ENCODE data around the gene SCAANT1.
A peak's percentile ranks its signal among the peaks of the same experiment; 100 is the strongest.

The SCAANT1 gene

DNA sequence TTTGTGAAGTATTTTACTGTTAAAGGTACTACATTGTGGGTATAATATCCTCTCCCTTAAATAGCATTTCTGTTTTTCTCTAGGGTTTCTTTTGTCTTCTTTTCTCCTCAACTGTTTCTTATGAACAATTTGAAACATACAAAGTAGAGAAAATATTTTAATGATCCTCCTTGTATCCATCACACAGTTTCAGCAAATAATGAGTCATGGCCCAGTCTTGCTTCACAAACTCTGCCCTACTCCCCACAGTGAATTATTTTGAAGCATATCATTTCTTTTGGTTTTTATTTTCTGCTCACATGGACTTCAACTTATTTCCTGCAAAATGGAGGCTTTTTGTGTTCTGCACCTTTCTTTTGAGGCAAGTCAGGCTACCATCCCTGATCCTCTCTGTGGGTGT, 6.1 kb upstream of the SCAANT1 start:
- H3K27ac ChIP-seq (ENCODE audit: low read length) = no peak overlapping the region
- no peak overlapping the region for H3K4me3 ChIP-seq (ENCODE audit: low read length)
- no peak for DNase-seq (ENCODE audit: low read depth, low spot score)
- no peaks in the 10 kb centered on the region; the same call in 1 of the 2 replicates for H3K36me3 ChIP-seq (ENCODE audit: control insufficient read depth, insufficient read depth, low read length)
- H3K9me3 ChIP-seq (ENCODE audit: control insufficient read depth, insufficient read depth, low read length) = no peaks in the 10 kb centered on the region
- H3K27me3 ChIP-seq (ENCODE audit: control insufficient read depth, insufficient read depth, low read length) = no peaks in the 10 kb centered on the region
- no peaks in the 10 kb centered on the region for H3K4me1 ChIP-seq (ENCODE audit: control insufficient read depth, insufficient read depth, low read length)

DNA sequence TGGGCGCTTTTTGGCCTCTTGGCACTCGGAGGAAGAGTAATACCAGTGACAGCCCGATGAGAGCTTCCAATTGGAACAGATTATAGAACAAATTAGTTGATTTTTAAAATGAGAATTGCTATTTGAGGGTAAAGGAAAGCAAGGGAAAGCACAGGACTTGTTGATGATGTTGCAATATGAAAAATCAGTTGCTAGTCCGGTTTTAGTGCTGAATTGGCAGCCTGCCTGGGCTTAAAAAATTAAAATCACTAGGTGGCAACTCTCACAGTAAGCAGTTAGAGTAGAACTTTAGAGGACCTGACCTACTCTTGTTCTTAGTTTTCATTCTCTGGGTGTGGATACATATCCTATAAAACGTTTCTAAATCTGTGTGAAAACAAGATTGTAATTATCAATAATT, 2.1 kb upstream of the SCAANT1 start:
- Histone ChIP-seq H3K36me3 (ENCODE audit: control insufficient read depth, insufficient read depth, low read length) (no peaks in the 10 kb centered on the region), H3K4me1 (ENCODE audit: control insufficient read depth, insufficient read depth, low read length) (no peaks in the 10 kb centered on the region), H3K27me3 (ENCODE audit: control insufficient read depth, insufficient read depth, low read length) (no peaks in the 10 kb centered on the region), H3K4me3 (ENCODE audit: low read length) (no peak overlapping the region), H3K27ac (ENCODE audit: low read length) (no peak overlapping the region), H3K9me3 (ENCODE audit: control insufficient read depth, insufficient read depth, low read length) (no peaks in the 10 kb centered on the region)
- no peak for DNase-seq (ENCODE audit: low read depth, low spot score)
- WGBS (ENCODE audit: insufficient coverage, insufficient read length) = no CpG with 5 or more reads among the region's 5 CpGs

- no peak for DNase-seq (ENCODE audit: low read depth, low spot score)
- no CpG with 5 or more reads among the region's 46 CpGs for WGBS (ENCODE audit: insufficient coverage, insufficient read length)
- peak overlapping the region; percentile 75 for H3K4me3 ChIP-seq (ENCODE audit: low read length)
- no peaks in the 10 kb centered on the region for H3K36me3 ChIP-seq (ENCODE audit: control insufficient read depth, insufficient read depth, low read length)
- H3K4me1 ChIP-seq (ENCODE audit: control insufficient read depth, insufficient read depth, low read length) = no peaks in the 10 kb centered on the region
- H3K27me3 ChIP-seq (ENCODE audit: control insufficient read depth, insufficient read depth, low read length) = no peaks in the 10 kb centered on the region
- no peak overlapping the region for H3K27ac ChIP-seq (ENCODE audit: low read length)
- H3K9me3 ChIP-seq (ENCODE audit: control insufficient read depth, insufficient read depth, low read length) = no peaks in the 10 kb centered on the region
Measured at GRCh38 chr3:63912768-63913588, 795 bp upstream of the SCAANT1 start.

- Histone ChIP-seq H3K9me3 (ENCODE audit: control insufficient read depth, insufficient read depth, low read length) (no peaks in the 10 kb centered on the region), H3K4me3 (ENCODE audit: low read length) (peak overlapping the region; percentile 75; the same call in 1 of the 2 replicates), H3K4me1 (ENCODE audit: control insufficient read depth, insufficient read depth, low read length) (no peaks in the 10 kb centered on the region), H3K36me3 (ENCODE audit: control insufficient read depth, insufficient read depth, low read length) (no peaks in the 10 kb centered on the region), H3K27me3 (ENCODE audit: control insufficient read depth, insufficient read depth, low read length) (no peaks in the 10 kb centered on the region), H3K27ac (ENCODE audit: low read length) (no peak overlapping the region)
- WGBS (ENCODE audit: insufficient coverage, insufficient read length) = no CpG with 5 or more reads among the region's 18 CpGs
- no peak for DNase-seq (ENCODE audit: low read depth, low spot score)
Measured at GRCh38 chr3:63911509-63911872, 692 bp downstream of the SCAANT1 start.

DNA sequence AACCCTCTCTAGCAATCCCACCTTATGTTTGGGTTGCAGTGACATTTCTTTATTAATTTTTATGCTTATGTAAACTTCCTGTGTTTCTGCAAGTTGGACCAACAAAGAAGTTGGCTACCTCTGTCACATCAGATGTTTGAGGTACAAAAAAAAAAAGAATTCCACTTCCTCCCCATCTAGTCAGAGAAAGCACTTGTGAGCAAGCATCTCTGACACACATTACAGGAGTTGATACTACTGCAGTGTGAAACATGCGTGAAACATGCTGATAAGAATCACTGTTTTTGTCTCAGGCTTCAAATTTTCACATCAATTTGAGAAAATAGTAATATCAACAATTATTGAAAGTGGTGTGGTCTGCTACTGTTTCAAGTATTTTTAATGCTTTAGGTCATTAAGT, 1.3 kb downstream of the SCAANT1 start:
- H3K4me1 ChIP-seq (ENCODE audit: control insufficient read depth, insufficient read depth, low read length) = no peaks in the 10 kb centered on the region
- no peak overlapping the region for H3K27ac ChIP-seq (ENCODE audit: low read length)
- H3K4me3 ChIP-seq (ENCODE audit: low read length) = no peak overlapping the region
- no peaks in the 10 kb centered on the region for H3K36me3 ChIP-seq (ENCODE audit: control insufficient read depth, insufficient read depth, low read length)
- H3K9me3 ChIP-seq (ENCODE audit: control insufficient read depth, insufficient read depth, low read length) = no peaks in the 10 kb centered on the region
- no CpG with 5 or more reads among the region's 1 CpG for WGBS (ENCODE audit: insufficient coverage, insufficient read length)
- no peak for DNase-seq (ENCODE audit: low read depth, low spot score)
- H3K27me3 ChIP-seq (ENCODE audit: control insufficient read depth, insufficient read depth, low read length) = no peaks in the 10 kb centered on the region

GRCh38 chr3:63910001-63910400, 2.2 kb downstream of the SCAANT1 start:
- no peaks in the 10 kb centered on the region for H3K27me3 ChIP-seq (ENCODE audit: control insufficient read depth, insufficient read depth, low read length)
- H3K27ac ChIP-seq (ENCODE audit: low read length) = no peak overlapping the region
- no CpG with 5 or more reads among the region's 4 CpGs for WGBS (ENCODE audit: insufficient coverage, insufficient read length)
- no peak for DNase-seq (ENCODE audit: low read depth, low spot score)
- H3K36me3 ChIP-seq (ENCODE audit: control insufficient read depth, insufficient read depth, low read length) = no peaks in the 10 kb centered on the region
- H3K9me3 ChIP-seq (ENCODE audit: control insufficient read depth, insufficient read depth, low read length) = no peaks in the 10 kb centered on the region
- H3K4me3 ChIP-seq (ENCODE audit: low read length) = no peak overlapping the region
- no peaks in the 10 kb centered on the region for H3K4me1 ChIP-seq (ENCODE audit: control insufficient read depth, insufficient read depth, low read length)

DNA sequence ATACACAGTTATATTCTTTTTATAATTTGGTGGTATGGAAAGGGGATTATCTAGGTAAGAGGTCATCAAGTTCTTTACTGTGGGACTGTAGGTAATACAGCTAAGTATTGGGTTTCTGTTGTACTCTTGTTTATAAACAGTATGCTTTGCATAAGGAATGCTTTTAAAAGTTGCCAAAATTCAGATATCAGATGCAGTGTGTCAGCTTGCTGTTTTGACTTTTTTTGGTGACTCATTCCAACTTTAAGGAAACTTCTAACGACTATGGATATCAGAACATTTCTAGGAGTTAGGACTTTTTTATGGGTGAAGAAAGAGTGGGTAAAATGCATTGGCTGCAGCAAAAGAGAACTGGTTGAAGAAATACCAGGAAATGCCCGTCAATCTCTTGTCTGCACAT, 2.8 kb downstream of the SCAANT1 start:
- Histone ChIP-seq H3K27me3 (ENCODE audit: control insufficient read depth, insufficient read depth, low read length) (no peaks in the 10 kb centered on the region), H3K4me3 (ENCODE audit: low read length) (no peak overlapping the region), H3K27ac (ENCODE audit: low read length) (no peak overlapping the region), H3K36me3 (ENCODE audit: control insufficient read depth, insufficient read depth, low read length) (no peaks in the 10 kb centered on the region), H3K9me3 (ENCODE audit: control insufficient read depth, insufficient read depth, low read length) (no peaks in the 10 kb centered on the region), H3K4me1 (ENCODE audit: control insufficient read depth, insufficient read depth, low read length) (no peaks in the 10 kb centered on the region)
- DNase-seq (ENCODE audit: low read depth, low spot score) = no peak
- no CpG with 5 or more reads among the region's 2 CpGs for WGBS (ENCODE audit: insufficient coverage, insufficient read length)

DNA sequence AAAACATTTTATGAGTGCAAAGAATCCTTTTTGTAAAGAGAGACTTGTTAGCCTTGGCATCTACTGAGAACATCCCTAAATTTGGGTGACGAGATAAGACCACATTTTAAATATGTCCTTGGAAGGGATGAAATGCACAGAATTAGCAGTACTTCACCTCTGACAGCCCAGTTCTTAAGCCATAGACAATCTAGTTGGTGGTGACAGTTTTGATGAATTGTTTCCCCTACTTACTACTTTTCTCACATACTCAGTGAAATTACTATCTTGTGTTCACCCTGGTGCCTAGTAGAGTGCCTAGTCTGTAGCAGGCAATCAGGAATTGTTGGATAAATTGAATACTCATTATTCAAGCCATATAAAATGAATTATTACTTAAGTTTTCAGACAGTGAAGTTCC, 3.4 kb downstream of the SCAANT1 start:
- no peaks in the 10 kb centered on the region for H3K4me1 ChIP-seq (ENCODE audit: control insufficient read depth, insufficient read depth, low read length)
- no peaks in the 10 kb centered on the region for H3K27me3 ChIP-seq (ENCODE audit: control insufficient read depth, insufficient read depth, low read length)
- H3K4me3 ChIP-seq (ENCODE audit: low read length) = no peak overlapping the region
- no peaks in the 10 kb centered on the region for H3K36me3 ChIP-seq (ENCODE audit: control insufficient read depth, insufficient read depth, low read length)
- H3K27ac ChIP-seq (ENCODE audit: low read length) = no peak overlapping the region
- no peaks in the 10 kb centered on the region for H3K9me3 ChIP-seq (ENCODE audit: control insufficient read depth, insufficient read depth, low read length)
- DNase-seq (ENCODE audit: low read depth, low spot score) = no peak
- WGBS (ENCODE audit: insufficient coverage, insufficient read length) = no CpG with 5 or more reads among the region's 1 CpG

DNA sequence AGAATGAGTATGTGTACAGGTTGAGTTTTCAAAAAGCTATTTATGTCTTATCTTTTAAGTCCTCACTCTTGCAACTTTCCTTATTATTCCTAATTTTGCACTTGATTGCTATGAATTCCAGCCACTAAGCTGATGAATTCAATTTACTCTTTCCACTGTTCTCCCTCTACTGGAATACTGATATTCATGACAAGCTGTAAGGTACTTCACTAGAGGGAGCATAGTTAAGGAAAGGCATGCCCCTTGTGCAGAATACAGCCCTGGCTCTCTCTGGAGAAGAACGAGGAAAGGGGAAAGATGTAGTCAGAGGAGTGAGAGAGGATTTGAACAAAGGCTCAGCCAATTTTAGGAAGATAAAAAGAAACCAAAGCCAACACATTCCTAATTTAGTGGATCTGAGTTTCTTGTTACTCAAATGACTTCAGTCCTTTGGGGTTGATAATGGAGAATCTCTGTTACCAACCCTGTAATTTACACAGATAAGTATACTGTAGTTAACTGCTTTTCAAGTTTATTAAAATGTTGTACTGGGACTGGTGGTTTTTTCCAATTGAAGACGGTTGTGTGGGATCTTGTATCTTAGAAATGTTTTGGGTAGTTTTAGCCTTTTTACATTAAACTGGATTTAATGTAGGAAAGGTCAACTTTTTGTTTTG, 4.0 kb downstream of the SCAANT1 start:
- H3K36me3 ChIP-seq (ENCODE audit: control insufficient read depth, insufficient read depth, low read length) = no peaks in the 10 kb centered on the region
- WGBS (ENCODE audit: insufficient coverage, insufficient read length) = no CpG with 5 or more reads among the region's 2 CpGs
- H3K4me3 ChIP-seq (ENCODE audit: low read length) = no peak overlapping the region
- H3K9me3 ChIP-seq (ENCODE audit: control insufficient read depth, insufficient read depth, low read length) = no peaks in the 10 kb centered on the region
- H3K4me1 ChIP-seq (ENCODE audit: control insufficient read depth, insufficient read depth, low read length) = no peaks in the 10 kb centered on the region
- no peaks in the 10 kb centered on the region for H3K27me3 ChIP-seq (ENCODE audit: control insufficient read depth, insufficient read depth, low read length)
- H3K27ac ChIP-seq (ENCODE audit: low read length) = no peak overlapping the region
- no peak for DNase-seq (ENCODE audit: low read depth, low spot score)

GRCh38 chr3:63905731-63906620, 6.2 kb downstream of the SCAANT1 start:
- Histone ChIP-seq H3K27ac (ENCODE audit: low read length) (no peak overlapping the region), H3K9me3 (ENCODE audit: control insufficient read depth, insufficient read depth, low read length) (no peaks in the 10 kb centered on the region), H3K36me3 (ENCODE audit: control insufficient read depth, insufficient read depth, low read length) (no peaks in the 10 kb centered on the region), H3K27me3 (ENCODE audit: control insufficient read depth, insufficient read depth, low read length) (no peaks in the 10 kb centered on the region), H3K4me1 (ENCODE audit: control insufficient read depth, insufficient read depth, low read length) (no peaks in the 10 kb centered on the region), H3K4me3 (ENCODE audit: low read length) (no peak overlapping the region)
- no CpG with 5 or more reads among the region's 4 CpGs for WGBS (ENCODE audit: insufficient coverage, insufficient read length)
- no peak for DNase-seq (ENCODE audit: low read depth, low spot score)

Measured in iPS DF 6.9 (cell line).